Activated naive CD8-positive, alpha-beta T cell treated with anti-CD3 and anti-CD28 coated beads for 36 hours (primary cell): Measurements from ENCODE around the gene CALHM2. TPM values are rescaled to one million over a fixed set of nuclear protein-coding genes. Genes with fewer than 3 reads are reported as not detected.
A peak's percentile ranks its signal among the peaks of the same experiment; 100 is the strongest.

Experiments used
- DNase-seq: peaks from one replicate; pipeline ENCODE4 v3.0.0; 2021
- H3K27ac Mint-ChIP-seq: one replicate; pipeline ENCODE4 v1.8.0; 2022; ENCODE audit warnings: mild to moderate bottlenecking, moderate library complexity, mixed read lengths
- H3K27me3 Mint-ChIP-seq: one replicate; pipeline ENCODE4 v1.8.0; 2022; ENCODE audit warnings: mild to moderate bottlenecking, mixed read lengths
- H3K36me3 Mint-ChIP-seq: one replicate; pipeline ENCODE4 v1.8.0; 2021; ENCODE audit warnings: mild to moderate bottlenecking, mixed read lengths
- H3K4me1 Mint-ChIP-seq: one replicate; pipeline ENCODE4 v1.8.0; 2021; ENCODE audit warnings: mixed read lengths
- H3K4me3 Mint-ChIP-seq: one replicate; pipeline ENCODE4 v1.8.0; 2022; ENCODE audit warnings: mild to moderate bottlenecking, moderate library complexity, mixed read lengths
- H3K9me3 Mint-ChIP-seq: one replicate; pipeline ENCODE4 v1.8.0; 2022; ENCODE audit warnings: mixed read lengths
- total RNA-seq, 2 experiments: library from RNA; stranded (reverse); gene quantifications; one replicate each; pipeline ENCODE4 v1.2.3, GENCODE V29; 2021

Gene CALHM2
- total RNA-seq, 2 experiments from 2014 or later, result 4.5 to 4.8 TPM

- Mint-ChIP-seq H3K36me3 (peaks cover 8% of the 10 kb centered on the region), H3K4me1 (peaks cover 27% of the 10 kb centered on the region), H3K27me3 (no peaks in the 10 kb centered on the region), H3K27ac (no peak overlapping the region), H3K9me3 (no peaks in the 10 kb centered on the region), H3K4me3 (no peak overlapping the region)
- no peak for DNase-seq
Observed at GRCh38 chr10:103448746-103449145, 3.4 kb downstream of the CALHM2 start.

- Mint-ChIP-seq H3K9me3 (no peaks in the 10 kb centered on the region), H3K4me1 (peaks cover 24% of the 10 kb centered on the region), H3K36me3 (peaks cover 11% of the 10 kb centered on the region), H3K27me3 (no peaks in the 10 kb centered on the region), H3K4me3 (no peak overlapping the region), H3K27ac (no peak overlapping the region)
- DNase-seq, result no peak
Observed at GRCh38 chr10:103447187-103447586, 5.0 kb downstream of the CALHM2 start.

DNA sequence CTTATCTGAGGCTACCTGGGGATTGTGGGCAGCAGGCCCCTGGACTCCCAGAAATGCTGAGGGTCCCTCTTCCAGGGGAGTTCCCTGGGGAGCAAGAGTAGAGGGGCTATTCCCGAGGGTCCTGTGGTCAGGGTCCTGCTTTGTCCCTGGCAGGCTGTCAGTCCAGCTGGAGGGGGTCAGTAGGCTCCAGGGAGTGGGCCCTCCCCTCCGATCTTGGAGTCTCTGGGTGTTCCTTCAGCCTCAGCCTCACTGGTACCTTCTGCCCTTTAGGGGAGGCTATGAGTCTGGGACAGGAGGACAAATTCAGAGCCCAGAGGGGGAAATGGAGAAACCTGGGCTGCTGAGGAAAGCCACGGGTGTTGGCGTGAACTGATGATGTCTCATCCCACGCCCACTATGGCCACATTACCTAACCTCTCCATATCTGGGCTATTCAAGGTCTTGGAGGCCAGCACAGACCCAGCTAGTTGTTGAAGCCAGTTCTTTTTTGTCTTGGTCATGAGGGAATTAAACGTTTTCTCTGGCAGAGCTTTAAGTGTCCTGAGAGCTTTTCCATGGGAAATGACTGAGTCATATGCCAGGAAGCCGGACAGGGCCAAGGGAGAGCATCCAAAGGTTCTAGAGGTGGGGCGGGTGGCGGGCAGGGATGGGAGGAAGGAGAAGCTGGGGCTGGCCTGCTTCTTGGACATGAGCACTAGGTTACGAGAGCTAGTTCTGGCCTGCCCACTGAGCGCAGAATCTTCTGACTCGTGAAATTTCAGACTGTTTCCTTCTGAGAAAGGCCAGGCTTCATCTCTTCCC, 6.2 kb downstream of the CALHM2 start:
- H3K4me3 Mint-ChIP-seq, result no peak overlapping the region

GRCh38 chr10:103445366-103445765, 6.8 kb downstream of the CALHM2 start:
- H3K36me3 Mint-ChIP-seq, result peaks cover 17% of the 10 kb centered on the region

More for the DNA sequence above, 6.2 kb downstream of the CALHM2 start:
- Mint-ChIP-seq H3K27me3 (no peaks in the 10 kb centered on the region), H3K4me1 (peaks cover 18% of the 10 kb centered on the region), H3K36me3 (peaks cover 13% of the 10 kb centered on the region), H3K9me3 (no peaks in the 10 kb centered on the region), H3K27ac (peak overlapping the region; percentile 12)
- no peak for DNase-seq

DNA sequence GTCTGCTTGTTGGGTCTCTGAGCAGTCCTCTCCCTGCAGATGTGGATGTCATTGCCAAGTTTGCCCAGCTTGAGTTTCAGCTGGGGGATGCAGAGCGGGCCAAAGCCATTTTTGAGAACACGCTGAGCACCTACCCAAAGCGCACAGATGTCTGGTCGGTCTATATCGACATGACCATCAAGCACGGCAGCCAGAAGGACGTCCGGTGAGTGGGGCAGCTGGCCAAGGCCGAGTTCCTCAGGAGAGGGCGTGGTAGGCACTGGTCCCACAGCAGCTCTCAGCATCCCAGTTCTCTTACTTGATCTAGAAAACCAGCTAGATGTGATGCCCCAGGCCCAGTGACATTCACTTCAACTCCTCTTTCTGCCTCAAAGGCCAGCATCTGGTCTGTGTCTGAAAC, 7.7 kb downstream of the CALHM2 start:
- Mint-ChIP-seq H3K27ac (no peak overlapping the region), H3K9me3 (no peaks in the 10 kb centered on the region), H3K4me3 (no peak overlapping the region), H3K36me3 (peaks cover 21% of the 10 kb centered on the region), H3K4me1 (peaks cover 7% of the 10 kb centered on the region), H3K27me3 (no peaks in the 10 kb centered on the region)
- DNase-seq, result no peak

More at GRCh38 chr10:103445366-103445765, 6.8 kb downstream of the CALHM2 start:
- no peak overlapping the region for H3K4me3 Mint-ChIP-seq
- peaks cover 13% of the 10 kb centered on the region for H3K4me1 Mint-ChIP-seq
- DNase-seq, result no peak
- no peak overlapping the region for H3K27ac Mint-ChIP-seq
- no peaks in the 10 kb centered on the region for H3K9me3 Mint-ChIP-seq
- H3K27me3 Mint-ChIP-seq, result no peaks in the 10 kb centered on the region

- Mint-ChIP-seq H3K27me3 (no peaks in the 10 kb centered on the region), H3K27ac (no peak overlapping the region), H3K36me3 (peaks cover 20% of the 10 kb centered on the region), H3K4me3 (no peak overlapping the region), H3K4me1 (peaks cover 4% of the 10 kb centered on the region), H3K9me3 (no peaks in the 10 kb centered on the region)
- DNase-seq, result no peak
Observed at GRCh38 chr10:103443475-103444185, 8.5 kb downstream of the CALHM2 start.

DNA sequence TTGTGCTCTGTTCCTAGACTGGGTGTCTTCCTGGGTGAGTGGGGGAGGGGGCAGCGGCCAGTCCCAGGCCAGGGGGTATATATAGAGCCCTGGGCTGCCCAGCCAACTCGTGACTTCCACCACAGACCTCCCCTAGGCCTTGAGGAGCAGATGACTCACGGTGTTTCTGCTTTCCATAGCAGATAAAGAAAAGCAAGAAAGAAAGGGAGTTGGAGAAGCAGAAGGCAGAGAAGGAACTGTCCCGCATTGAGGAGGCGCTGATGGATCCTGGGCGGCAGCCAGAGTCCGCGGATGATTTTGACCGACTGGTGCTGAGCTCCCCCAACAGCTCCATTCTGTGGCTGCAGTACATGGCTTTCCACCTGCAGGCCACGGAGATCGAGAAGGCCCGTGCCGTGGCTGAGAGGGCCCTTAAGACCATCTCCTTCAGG, 10.1 kb downstream of the CALHM2 start:
- H3K36me3 Mint-ChIP-seq, result peaks cover 26% of the 10 kb centered on the region
- no peaks in the 10 kb centered on the region for H3K9me3 Mint-ChIP-seq
- no peak for DNase-seq

DNA sequence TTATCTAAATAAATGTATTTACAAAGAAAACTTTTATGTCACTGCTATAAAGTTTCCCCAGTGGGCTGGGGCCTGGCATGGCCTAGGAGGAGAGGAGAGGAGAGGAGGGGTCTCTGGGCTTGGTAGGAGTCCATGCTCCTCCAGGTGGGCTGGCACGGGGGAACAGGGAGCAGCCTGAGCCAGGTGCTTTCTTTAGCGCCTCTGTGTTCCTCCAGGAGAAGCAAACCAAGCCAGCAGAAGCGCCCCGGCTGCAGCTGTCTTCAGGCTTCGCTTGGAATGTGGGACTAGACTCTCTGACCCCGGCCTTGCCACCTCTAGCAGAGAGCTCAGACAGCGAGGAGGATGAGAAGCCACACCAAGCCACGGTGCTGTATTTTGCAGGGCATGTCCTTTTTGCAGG, 10.6 kb downstream of the CALHM2 start:
- H3K27ac Mint-ChIP-seq, result no peak overlapping the region
- H3K27me3 Mint-ChIP-seq, result no peaks in the 10 kb centered on the region
- DNase-seq, result no peak
- H3K9me3 Mint-ChIP-seq, result no peaks in the 10 kb centered on the region
- H3K36me3 Mint-ChIP-seq, result peaks cover 29% of the 10 kb centered on the region
- peaks cover 4% of the 10 kb centered on the region for H3K4me1 Mint-ChIP-seq
- no peak overlapping the region for H3K4me3 Mint-ChIP-seq

More for the DNA sequence above, 10.1 kb downstream of the CALHM2 start:
- Mint-ChIP-seq H3K27me3 (no peaks in the 10 kb centered on the region), H3K4me1 (peaks cover 4% of the 10 kb centered on the region), H3K27ac (no peak overlapping the region), H3K4me3 (no peak overlapping the region)

DNA sequence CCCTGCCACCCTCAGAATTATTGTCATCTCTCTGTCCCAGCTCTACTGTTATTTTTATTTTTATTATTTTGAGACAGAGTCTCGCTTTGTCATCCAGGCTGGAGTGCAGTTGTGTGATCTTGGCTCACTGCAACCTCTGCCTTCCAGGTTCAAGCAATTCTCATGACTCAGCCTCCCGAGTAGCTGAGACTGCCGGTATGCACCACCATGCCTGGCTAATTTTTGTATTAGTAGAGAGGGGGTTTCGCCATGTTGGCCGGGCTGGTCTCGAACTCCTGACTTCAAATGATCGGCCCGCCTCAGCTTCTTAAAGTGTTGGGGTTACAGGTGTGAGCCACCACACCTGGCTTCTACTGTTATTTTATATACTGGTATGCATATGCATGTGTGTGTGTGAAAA, 11.0 kb downstream of the CALHM2 start:
- Mint-ChIP-seq H3K36me3 (peaks cover 28% of the 10 kb centered on the region), H3K4me3 (no peak overlapping the region), H3K27ac (no peak overlapping the region), H3K27me3 (no peaks in the 10 kb centered on the region), H3K4me1 (peaks cover 4% of the 10 kb centered on the region), H3K9me3 (no peaks in the 10 kb centered on the region)
- DNase-seq, result no peak

- no peaks in the 10 kb centered on the region for H3K9me3 Mint-ChIP-seq
- H3K4me3 Mint-ChIP-seq, result no peak overlapping the region
- no peaks in the 10 kb centered on the region for H3K27me3 Mint-ChIP-seq
- peaks cover 4% of the 10 kb centered on the region for H3K4me1 Mint-ChIP-seq
- H3K36me3 Mint-ChIP-seq, result peaks cover 26% of the 10 kb centered on the region
- no peak overlapping the region for H3K27ac Mint-ChIP-seq
- no peak for DNase-seq
Observed at GRCh38 chr10:103440416-103440815, 11.8 kb downstream of the CALHM2 start.

DNA sequence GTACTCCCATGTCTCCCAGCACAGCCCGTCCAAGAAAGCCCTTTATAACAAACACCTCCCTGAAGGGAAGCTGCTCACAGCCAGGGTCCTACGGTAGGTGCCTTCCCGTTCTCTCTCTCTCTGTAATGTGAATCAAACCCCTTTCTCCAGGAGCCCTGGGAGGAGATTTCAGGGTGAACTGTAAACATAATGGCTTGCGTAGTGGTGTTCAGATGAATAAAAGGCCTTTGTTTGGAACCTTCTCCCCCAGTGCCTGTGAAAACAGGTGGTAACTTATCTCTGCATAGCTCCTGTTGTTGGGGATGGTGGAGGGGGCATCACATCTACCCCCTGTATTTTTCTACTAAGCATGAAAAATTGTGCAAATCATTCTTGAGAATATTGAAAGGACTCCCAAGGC, 12.4 kb downstream of the CALHM2 start:
- H3K9me3 Mint-ChIP-seq, result no peaks in the 10 kb centered on the region
- peaks cover 1% of the 10 kb centered on the region for H3K4me1 Mint-ChIP-seq
- no peak overlapping the region for H3K4me3 Mint-ChIP-seq
- DNase-seq, result no peak
- peaks cover 29% of the 10 kb centered on the region for H3K36me3 Mint-ChIP-seq
- no peaks in the 10 kb centered on the region for H3K27me3 Mint-ChIP-seq
- H3K27ac Mint-ChIP-seq, result peak overlapping the region; percentile 12

- H3K27me3 Mint-ChIP-seq, result no peaks in the 10 kb centered on the region
- no peaks in the 10 kb centered on the region for H3K9me3 Mint-ChIP-seq
- peaks cover 13% of the 10 kb centered on the region for H3K4me1 Mint-ChIP-seq
- H3K27ac Mint-ChIP-seq, result no peak overlapping the region
- H3K36me3 Mint-ChIP-seq, result peaks cover 47% of the 10 kb centered on the region
- DNase-seq, result no peak
- H3K4me3 Mint-ChIP-seq, result no peak overlapping the region
Observed at GRCh38 chr10:103433858-103434257, 18.3 kb downstream of the CALHM2 start.

DNA sequence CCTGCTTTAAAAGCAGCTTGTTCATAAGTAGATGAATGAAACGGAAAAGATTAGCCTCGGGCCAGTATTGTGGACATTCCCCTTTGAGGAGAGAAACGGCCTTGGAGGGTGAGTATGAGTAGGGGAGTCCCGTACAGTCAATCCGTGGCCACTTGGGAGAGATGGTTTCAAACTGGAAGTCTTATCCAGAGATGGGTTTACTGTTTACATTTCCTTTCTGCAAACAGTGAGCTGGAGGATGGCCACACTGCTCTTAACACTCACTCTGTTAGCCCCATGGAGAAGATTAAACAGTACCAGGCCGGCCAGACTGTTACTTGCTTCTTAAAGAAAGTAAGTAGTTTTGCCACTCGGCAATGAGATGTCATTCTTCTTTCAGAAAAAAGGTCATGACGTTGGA, 20.3 kb downstream of the CALHM2 start:
- Mint-ChIP-seq H3K27me3 (no peaks in the 10 kb centered on the region), H3K4me1 (peaks cover 30% of the 10 kb centered on the region), H3K36me3 (peaks cover 50% of the 10 kb centered on the region), H3K4me3 (no peak overlapping the region), H3K9me3 (no peaks in the 10 kb centered on the region), H3K27ac (no peak overlapping the region)
- DNase-seq, result no peak

- H3K4me3 Mint-ChIP-seq, result no peak overlapping the region
- peaks cover 32% of the 10 kb centered on the region for H3K4me1 Mint-ChIP-seq
- peak overlapping the region; percentile 74 for H3K27ac Mint-ChIP-seq
- DNase-seq, result no peak
- H3K36me3 Mint-ChIP-seq, result peaks cover 50% of the 10 kb centered on the region
- H3K27me3 Mint-ChIP-seq, result no peaks in the 10 kb centered on the region
- no peaks in the 10 kb centered on the region for H3K9me3 Mint-ChIP-seq
Observed at GRCh38 chr10:103429647-103430046, 22.5 kb downstream of the CALHM2 start.

- H3K36me3 Mint-ChIP-seq, result peaks cover 50% of the 10 kb centered on the region
- no peak for DNase-seq
- H3K4me1 Mint-ChIP-seq, result peaks cover 32% of the 10 kb centered on the region
- H3K4me3 Mint-ChIP-seq, result no peak overlapping the region
- H3K9me3 Mint-ChIP-seq, result no peaks in the 10 kb centered on the region
- H3K27me3 Mint-ChIP-seq, result no peaks in the 10 kb centered on the region
- H3K27ac Mint-ChIP-seq, result no peak overlapping the region
Observed at GRCh38 chr10:103428989-103429643, 23.1 kb downstream of the CALHM2 start.
